ENCODE data around the gene C1QB.

Gene C1QB

GRCh38 chr1:22652881-22653316 is at the start of gene C1QB:
Gene C1QB, plus strand, starts transcription at chr1:22653236. Its CDS starts 6,227 bp downstream, at chr1:22659463.
- DNase-seq = no peak

GRCh38 chr1:22606161-22606560 is 46.9 kb upstream of the C1QB start:
- no peak for DNase-seq

GRCh38 chr1:22607154-22607553 is 45.9 kb upstream of the C1QB start:
- no peak for DNase-seq

- no peak for DNase-seq
Measured at GRCh38 chr1:22608361-22608760, 44.7 kb upstream of the C1QB start.

- DNase-seq = peak; percentile 69
Measured at GRCh38 chr1:22609291-22609690, 43.7 kb upstream of the C1QB start.

- DNase-seq = no peak
Measured at GRCh38 chr1:22611530-22611947, 41.5 kb upstream of the C1QB start.

GRCh38 chr1:22612671-22613571 is 40.1 kb upstream of the C1QB start:
- no peak for DNase-seq

- no peak for DNase-seq
Measured at GRCh38 chr1:22613572-22613918, 39.5 kb upstream of the C1QB start.

GRCh38 chr1:22613951-22614350 is 39.1 kb upstream of the C1QB start:
- DNase-seq = no peak

- DNase-seq = no peak
Measured at GRCh38 chr1:22615886-22616285, 37.1 kb upstream of the C1QB start.

- no peak for DNase-seq
Measured at GRCh38 chr1:22616571-22616970, 36.5 kb upstream of the C1QB start.

- DNase-seq = peak; percentile 29
Measured at GRCh38 chr1:22618056-22618455, 35.0 kb upstream of the C1QB start.

GRCh38 chr1:22619252-22619651 is 33.8 kb upstream of the C1QB start:
- DNase-seq = no peak

GRCh38 chr1:22619798-22620197 is 33.2 kb upstream of the C1QB start:
- no peak for DNase-seq

GRCh38 chr1:22621761-22622160 is 31.3 kb upstream of the C1QB start:
- DNase-seq = no peak

- no peak for DNase-seq
Measured at GRCh38 chr1:22625262-22625925, 27.6 kb upstream of the C1QB start.

GRCh38 chr1:22626237-22627157 is 26.5 kb upstream of the C1QB start:
- DNase-seq = no peak

GRCh38 chr1:22627331-22627730 is 25.7 kb upstream of the C1QB start:
- DNase-seq = no peak

GRCh38 chr1:22628698-22629444 is 24.2 kb upstream of the C1QB start:
- no peak for DNase-seq

- DNase-seq = no peak
Measured at GRCh38 chr1:22629886-22630285, 23.1 kb upstream of the C1QB start.

GRCh38 chr1:22633697-22634463 is 19.2 kb upstream of the C1QB start:
- DNase-seq = no peak

- DNase-seq = no peak
Measured at GRCh38 chr1:22635436-22635835, 17.6 kb upstream of the C1QB start.

Measured in NCI-H1417 treated with DMSO at 0.1 percent for 48 hours (cell line).